ENCODE results near the gene LRRC57. TPM values are rescaled to one million over a fixed set of nuclear protein-coding genes. Genes with fewer than 3 reads are reported as not detected.
"Not testable (repeated sequence)": the region's sequence is repeated elsewhere in the genome, so short reads cannot be mapped to it uniquely, and the experiment has no call there.

Gene LRRC57
- polyA plus RNA-seq, 3 donors, result 7.8 to 17.4 (median 11.2) TPM

GRCh38 chr15:42575188-42576039 is 26.8 kb upstream of the LRRC57 start, which contains the start of gene STARD9:
TSS of gene STARD9 (plus strand) at chr15:42575606. CDS start at chr15:42575716, 110 bp downstream.
- peak within 1 kb of the TSS; percentile 97 for H3K4me2 ChIP-seq (replicated peaks; ENCODE audit: extremely low read depth, low read length, poor library complexity, severe bottlenecking)
- peak within 1 kb of the TSS; percentile 95 to 97 for H3K4me3 Mint-ChIP-seq
- H4K20me1 ChIP-seq (ENCODE audit: insufficient read depth, low read length), result no peaks in the 10 kb centered on the region
- peaks cover 19% of the 10 kb centered on the region for H3K4me1 Mint-ChIP-seq
- WGBS (ENCODE audit: insufficient coverage), result under 1% methylated on average over 93 of the region's 95 CpGs
- H3K79me2 ChIP-seq (ENCODE audit: insufficient read depth, low read length), result no peaks in the 10 kb centered on the region
- H3K27me3 ChIP-seq (ENCODE audit: control insufficient read depth in 2 of 2, insufficient read depth in 2 of 2, low read length in 2 of 2), result peaks cover 21 to 29% of the 10 kb centered on the region in 2 donors
- peaks cover 0 to 1% (median 0%) of the 10 kb centered on the region in 7 donors for H3K9me3 Mint-ChIP-seq
- TF ChIP-seq CTCF (IDR thresholded peaks at IDR 0.05), result no peak
- intact Hi-C loops (cut with micrococcal nuclease), result no loop called here
- peaks cover 1 to 2% of the 10 kb centered on the region in 2 donors for H3K36me3 Mint-ChIP-seq
- peak within 1 kb of the TSS; percentile 90 for H2AFZ ChIP-seq (ENCODE audit: insufficient read depth, low read depth, low read length, poor library complexity, severe bottlenecking)
- peaks cover 15 to 21% of the 10 kb centered on the region in 2 donors for H3K4me1 ChIP-seq (ENCODE audit: control insufficient read depth in 1 of 2, insufficient read depth in 2 of 2, low read length in 2 of 2)
- peaks cover 39 to 54% (median 45%) of the 10 kb centered on the region in 3 donors for H3K27me3 Mint-ChIP-seq (ENCODE audit: low read depth in 3 of 3)
- peak; percentile 90 to 94 (median 93) for DNase-seq
- peak within 1 kb of the TSS; percentile 45 to 80 (median 61) for H3K4me3 ChIP-seq (replicated peaks in 1 of 3; ENCODE audit: low read depth in 2 of 3, low read length in 3 of 3)
- no peaks in the 10 kb centered on the region for H3K36me3 ChIP-seq (replicated peaks in 1 of 2; ENCODE audit: control insufficient read depth in 1 of 2, insufficient read depth in 2 of 2, low read length in 2 of 2)
- peak within 1 kb of the TSS in 5 of 7 donors; percentile 33 to 90 (median 73) for H3K27ac Mint-ChIP-seq
- H3K9ac ChIP-seq (ENCODE audit: insufficient read depth, low read length, poor library complexity, severe bottlenecking), result peak within 1 kb of the TSS; percentile 30
- no peaks in the 10 kb centered on the region for H3K9me3 ChIP-seq (replicated peaks in 1 of 2; ENCODE audit: control insufficient read depth in 1 of 2, insufficient read depth in 1 of 2, low read length in 2 of 2)
- H3K27ac ChIP-seq (ENCODE audit: low read depth in 1 of 2, low read length in 2 of 2), result no peak within 1 kb of the TSS

- WGBS (ENCODE audit: insufficient coverage), result 100% methylated on average over 1 of the region's 3 CpGs
- DNase-seq, result no peak
- Mint-ChIP-seq H3K27me3 (ENCODE audit: low read depth in 3 of 3) (peaks cover 0 to 2% (median 0%) of the 10 kb centered on the region in 3 donors), H3K27ac (no peak overlapping the region), H3K4me1 (peaks cover 5% of the 10 kb centered on the region), H3K36me3 (peaks cover 52 to 68% of the 10 kb centered on the region in 2 donors), H3K4me3 (no peak overlapping the region), H3K9me3 (no peaks in the 10 kb centered on the region)
- H2AFZ ChIP-seq (ENCODE audit: insufficient read depth, low read depth, low read length, poor library complexity, severe bottlenecking), result no peak overlapping the region
- H3K4me3 ChIP-seq (replicated peaks in 1 of 3; ENCODE audit: low read depth in 2 of 3, low read length in 3 of 3), result no peak overlapping the region
- H3K27me3 ChIP-seq (ENCODE audit: control insufficient read depth in 2 of 2, insufficient read depth in 2 of 2, low read length in 2 of 2), result no peaks in the 10 kb centered on the region
- H3K4me2 ChIP-seq (replicated peaks; ENCODE audit: extremely low read depth, low read length, poor library complexity, severe bottlenecking), result no peak overlapping the region
- H4K20me1 ChIP-seq (ENCODE audit: insufficient read depth, low read length), result no peaks in the 10 kb centered on the region
- no peak overlapping the region for H3K27ac ChIP-seq (ENCODE audit: low read depth in 1 of 2, low read length in 2 of 2)
- intact Hi-C loops (cut with micrococcal nuclease), result no loop called here
- no peak for TF ChIP-seq CTCF (IDR thresholded peaks at IDR 0.05)
- H3K36me3 ChIP-seq (replicated peaks in 1 of 2; ENCODE audit: control insufficient read depth in 1 of 2, insufficient read depth in 2 of 2, low read length in 2 of 2), result peaks cover 48 to 62% of the 10 kb centered on the region in 2 donors
- H3K9ac ChIP-seq (ENCODE audit: insufficient read depth, low read length, poor library complexity, severe bottlenecking), result no peak overlapping the region
- no peaks in the 10 kb centered on the region for H3K9me3 ChIP-seq (replicated peaks in 1 of 2; ENCODE audit: control insufficient read depth in 1 of 2, insufficient read depth in 1 of 2, low read length in 2 of 2)
- H3K79me2 ChIP-seq (ENCODE audit: insufficient read depth, low read length), result peaks cover 36% of the 10 kb centered on the region
- H3K4me1 ChIP-seq (ENCODE audit: control insufficient read depth in 1 of 2, insufficient read depth in 2 of 2, low read length in 2 of 2), result peaks cover 0 to 3% of the 10 kb centered on the region in 2 donors
Observed at GRCh38 chr15:42558739-42559138, 10.1 kb upstream of the LRRC57 start.

- Mint-ChIP-seq H3K27ac (peak overlapping the region in 2 of 7 donors; percentile 35 to 50), H3K4me1 (peaks cover 14% of the 10 kb centered on the region), H3K36me3 (peaks cover 41 to 49% of the 10 kb centered on the region in 2 donors)
- H3K9me3 Mint-ChIP-seq; H4K20me1 ChIP-seq (ENCODE audit: insufficient read depth, low read length); H3K4me3 ChIP-seq (replicated peaks in 1 of 3; ENCODE audit: low read depth in 2 of 3, low read length in 3 of 3); H2AFZ ChIP-seq (ENCODE audit: insufficient read depth, low read depth, low read length, poor library complexity, severe bottlenecking); H3K9ac ChIP-seq (ENCODE audit: insufficient read depth, low read length, poor library complexity, severe bottlenecking); DNase-seq; H3K27me3 ChIP-seq (ENCODE audit: control insufficient read depth in 2 of 2, insufficient read depth in 2 of 2, low read length in 2 of 2); H3K9me3 ChIP-seq (replicated peaks in 1 of 2; ENCODE audit: control insufficient read depth in 1 of 2, insufficient read depth in 1 of 2, low read length in 2 of 2); intact Hi-C loops (cut with micrococcal nuclease); H3K27ac ChIP-seq (ENCODE audit: low read depth in 1 of 2, low read length in 2 of 2); H3K27me3 Mint-ChIP-seq (ENCODE audit: low read depth in 3 of 3); H3K4me3 Mint-ChIP-seq; H3K4me2 ChIP-seq (replicated peaks; ENCODE audit: extremely low read depth, low read length, poor library complexity, severe bottlenecking): not testable (repeated sequence)
- WGBS (ENCODE audit: insufficient coverage), result 97% methylated on average over 7 of the region's 12 CpGs
- Histone ChIP-seq H3K4me1 (ENCODE audit: control insufficient read depth in 1 of 2, insufficient read depth in 2 of 2, low read length in 2 of 2) (peaks cover 0 to 11% of the 10 kb centered on the region in 2 donors), H3K79me2 (ENCODE audit: insufficient read depth, low read length) (peaks cover 56% of the 10 kb centered on the region), H3K36me3 (replicated peaks in 1 of 2; ENCODE audit: control insufficient read depth in 1 of 2, insufficient read depth in 2 of 2, low read length in 2 of 2) (peaks cover 33 to 42% of the 10 kb centered on the region in 2 donors)
Observed at GRCh38 chr15:42556550-42557207, 8.1 kb upstream of the LRRC57 start.
